Subcutaneous abdominal adipose tissue (tissue), 5 donors: ENCODE measurements around the gene C14orf132.

Experiments
- H3K27ac ChIP-seq: one replicate; pipeline ENCODE4 v1.7.0; 2013; ENCODE audit warnings: low read depth, mild to moderate bottlenecking, inconsistent platforms, low read length, moderate library complexity
- H3K27me3 ChIP-seq, 5 donors: one replicate each; pipeline ENCODE4 v1.7.0; 2013; ENCODE audit warnings: low read length in 5 of 5, inconsistent platforms in 1 of 5; ENCODE audit not compliant: control insufficient read depth in 5 of 5, insufficient read depth in 4 of 5
- H3K36me3 ChIP-seq, 5 donors: one replicate each; pipeline ENCODE4 v1.7.0; 2013; ENCODE audit warnings: low read length in 5 of 5; ENCODE audit not compliant: control insufficient read depth in 5 of 5, insufficient read depth in 5 of 5
- H3K4me1 ChIP-seq, 5 donors: one replicate each; pipeline ENCODE4 v1.7.0; 2013; ENCODE audit warnings: low read length in 5 of 5, mild to moderate bottlenecking in 3 of 5, moderate library complexity in 1 of 5; ENCODE audit not compliant: control insufficient read depth in 5 of 5, insufficient read depth in 5 of 5
- H3K4me3 ChIP-seq, 5 donors: one replicate each; pipeline ENCODE4 v1.7.0; 2013; ENCODE audit warnings: low read length in 5 of 5, low read depth in 1 of 5
- H3K9ac ChIP-seq, 5 donors: one replicate each; pipeline ENCODE4 v1.7.0; 2013; ENCODE audit warnings: low read length in 5 of 5, mild to moderate bottlenecking in 4 of 5, moderate library complexity in 3 of 5
- H3K9me3 ChIP-seq, 5 donors: one replicate each; pipeline ENCODE4 v1.7.0; 2013; ENCODE audit warnings: low read length in 5 of 5; ENCODE audit not compliant: control insufficient read depth in 5 of 5
- donor health status: healthy.
- donor health status: healthy.
- donor health status: healthy.
- donor health status: healthy.
- donor health status: healthy.

Gene C14orf132

DNA sequence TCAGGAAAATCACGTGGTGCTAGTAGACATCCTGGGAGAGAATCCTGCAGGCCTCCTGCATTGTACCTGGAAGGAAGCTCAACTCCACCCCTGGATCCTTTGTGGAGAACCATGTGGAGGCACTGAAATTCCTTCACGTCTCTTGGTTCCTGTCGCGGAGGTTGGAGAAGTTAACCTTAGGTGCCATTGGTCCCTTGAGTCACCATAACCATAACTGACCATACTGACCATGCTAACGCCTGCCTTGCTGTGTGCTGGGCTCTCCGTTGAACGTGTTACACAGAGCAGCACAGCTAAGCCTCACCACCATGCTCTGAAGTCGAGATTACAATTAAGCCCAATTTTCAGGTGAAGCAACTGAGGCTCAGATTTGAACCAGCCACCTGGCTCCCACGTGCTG lies 18.6 kb downstream of the C14orf132 start:
- Histone ChIP-seq H3K4me3 (no peak overlapping the region), H3K4me1 (peaks cover 0 to 13% (median 3%) of the 10 kb centered on the region in 5 donors), H3K27ac (no peak overlapping the region)

DNA sequence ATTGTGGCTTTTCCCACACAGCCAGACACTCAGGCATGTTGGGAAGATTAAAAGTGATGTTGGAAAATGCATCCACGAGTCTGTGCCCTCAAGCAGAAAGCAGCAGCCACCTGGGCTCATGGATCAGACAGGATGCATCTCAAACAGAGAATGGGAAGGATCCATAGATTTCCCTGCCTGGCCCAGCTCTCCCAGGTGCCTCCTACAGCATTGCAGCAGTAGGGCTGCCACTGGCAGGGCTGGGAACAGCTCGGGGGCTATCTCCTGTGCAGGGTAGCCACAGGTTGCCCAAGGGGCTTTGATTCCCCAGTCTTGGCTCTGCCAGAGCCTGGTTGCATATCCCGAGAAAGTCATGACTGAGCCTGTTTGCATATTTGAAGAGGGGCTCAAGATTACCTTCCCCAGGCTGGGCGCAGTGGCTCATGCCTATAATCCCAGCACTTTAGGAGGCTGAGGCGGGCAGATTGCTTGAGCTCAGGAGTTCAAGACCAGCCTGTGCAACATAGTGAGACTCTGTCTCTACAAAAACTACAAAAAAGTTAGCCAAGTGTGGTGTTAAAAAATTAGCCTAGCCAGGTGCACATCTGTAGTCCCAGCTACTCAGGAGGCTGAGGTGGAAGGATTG lies 19.5 kb downstream of the C14orf132 start:
- peaks cover 0 to 13% (median 3%) of the 10 kb centered on the region in 5 donors for H3K4me1 ChIP-seq
- H3K27ac ChIP-seq, result no peak overlapping the region
- no peak overlapping the region for H3K9ac ChIP-seq
- H3K36me3 ChIP-seq, result no peaks in the 10 kb centered on the region
- H3K27me3 ChIP-seq, result peaks cover 0 to 6% (median 0%) of the 10 kb centered on the region in 5 donors
- H3K9me3 ChIP-seq, result no peaks in the 10 kb centered on the region
- no peak overlapping the region for H3K4me3 ChIP-seq

More for the DNA sequence above, 18.6 kb downstream of the C14orf132 start:
- H3K36me3 ChIP-seq, result no peaks in the 10 kb centered on the region
- peaks cover 0 to 12% (median 3%) of the 10 kb centered on the region in 5 donors for H3K27me3 ChIP-seq
- H3K9ac ChIP-seq, result no peak overlapping the region
- H3K9me3 ChIP-seq, result no peaks in the 10 kb centered on the region

DNA sequence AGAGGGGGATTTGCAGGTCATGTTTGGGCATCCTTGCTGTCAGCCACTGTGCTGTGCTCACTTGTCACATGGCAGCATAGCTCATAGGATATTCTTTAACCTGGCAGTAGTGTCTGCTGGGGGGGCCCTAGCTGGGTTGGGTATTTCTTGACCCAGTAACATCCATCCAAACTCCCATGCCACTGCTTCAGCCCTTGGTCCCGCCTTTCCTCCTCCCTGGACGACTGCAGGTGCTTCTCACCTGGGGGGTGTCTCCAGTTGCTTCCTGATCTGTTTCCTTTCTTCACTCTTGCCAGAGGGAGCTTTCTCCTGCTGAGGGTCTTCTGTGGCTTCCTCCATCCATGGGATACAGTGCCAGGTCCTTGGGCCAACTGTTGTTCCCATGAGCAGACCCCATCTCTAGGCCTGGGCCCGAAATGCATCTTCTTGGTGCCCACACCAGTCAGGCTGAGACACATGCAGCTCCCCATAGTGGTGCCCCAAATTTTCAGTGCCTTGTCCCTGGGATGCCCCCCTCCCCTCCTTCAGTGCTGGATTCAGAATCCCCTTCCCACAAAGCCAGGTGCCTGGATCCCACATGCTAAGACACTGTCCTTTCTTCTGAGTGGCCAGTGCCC lies 20.5 kb downstream of the C14orf132 start:
- Histone ChIP-seq H3K27ac (no peak overlapping the region), H3K36me3 (no peaks in the 10 kb centered on the region), H3K9me3 (no peaks in the 10 kb centered on the region), H3K4me1 (peaks cover 0 to 13% (median 3%) of the 10 kb centered on the region in 5 donors), H3K27me3 (peaks cover 0 to 2% (median 0%) of the 10 kb centered on the region in 5 donors), H3K9ac (no peak overlapping the region), H3K4me3 (no peak overlapping the region)

DNA sequence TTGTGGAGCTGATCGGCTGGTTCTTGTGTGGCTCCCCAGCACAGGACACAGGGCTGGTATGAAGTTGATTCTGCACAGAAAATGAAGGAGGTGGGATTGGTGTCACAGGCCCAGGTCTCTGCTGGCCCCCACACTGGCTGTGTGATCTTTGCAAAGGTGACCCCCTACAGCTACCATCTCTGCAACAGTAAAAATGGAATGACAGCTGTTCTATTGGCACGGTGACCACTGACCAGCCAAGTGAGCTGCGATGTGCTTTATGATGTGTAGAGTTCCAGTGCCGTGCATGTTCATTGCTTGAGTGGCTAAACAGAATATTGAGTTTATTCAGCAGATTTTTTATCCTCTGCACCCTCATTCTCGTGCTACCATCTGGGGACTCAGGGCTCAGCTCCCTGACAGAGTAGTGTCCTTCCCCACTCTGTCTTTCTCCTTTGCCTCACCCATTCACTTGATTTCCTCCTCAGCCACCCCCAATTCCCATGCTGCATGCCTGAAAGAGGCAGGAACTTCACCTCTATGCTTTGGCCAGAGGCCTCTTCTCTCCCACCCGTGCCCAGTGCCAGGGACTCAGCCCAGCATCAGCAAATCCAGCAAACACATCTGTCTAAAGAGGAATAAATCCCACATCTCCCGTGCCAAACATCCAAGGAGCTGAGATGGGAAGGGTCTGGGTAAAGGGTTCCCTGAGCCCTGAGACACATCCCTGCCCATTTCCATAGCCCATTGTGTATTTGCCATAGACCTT lies 21.2 kb downstream of the C14orf132 start:
- Histone ChIP-seq H3K9ac (no peak overlapping the region), H3K27ac (no peak overlapping the region), H3K4me1 (peaks cover 0 to 9% (median 0%) of the 10 kb centered on the region in 5 donors)

DNA sequence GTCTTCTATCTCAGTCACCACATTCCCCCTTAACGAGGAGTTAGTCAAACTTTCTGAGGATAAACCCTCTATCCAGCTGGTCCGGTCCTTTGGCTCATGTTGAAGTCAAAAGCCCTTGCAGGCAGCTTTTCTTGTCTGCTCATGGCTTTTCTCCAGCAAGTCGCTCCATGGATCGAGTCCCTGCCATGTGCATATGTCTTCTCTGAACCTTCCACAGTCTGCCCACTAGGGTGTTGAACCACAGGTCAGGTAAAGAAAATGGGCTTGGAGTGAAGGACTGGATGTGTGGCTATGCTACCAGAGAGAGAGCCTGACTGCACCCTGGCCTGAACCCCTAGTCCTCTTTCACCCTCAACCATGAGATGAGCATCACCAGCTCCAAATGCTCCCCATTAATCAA lies 22.8 kb downstream of the C14orf132 start:
- Histone ChIP-seq H3K27me3 (peaks cover 0 to 3% (median 0%) of the 10 kb centered on the region in 5 donors), H3K9me3 (no peaks in the 10 kb centered on the region), H3K36me3 (no peaks in the 10 kb centered on the region), H3K27ac (no peak overlapping the region), H3K4me1 (peaks cover 0 to 3% (median 0%) of the 10 kb centered on the region in 5 donors), H3K4me3 (no peak overlapping the region), H3K9ac (no peak overlapping the region)

More for the DNA sequence above, 21.2 kb downstream of the C14orf132 start:
- Histone ChIP-seq H3K4me3 (no peak overlapping the region), H3K9me3 (no peaks in the 10 kb centered on the region), H3K36me3 (no peaks in the 10 kb centered on the region), H3K27me3 (peaks cover 0 to under 1% (median 0%) of the 10 kb centered on the region in 5 donors)

DNA sequence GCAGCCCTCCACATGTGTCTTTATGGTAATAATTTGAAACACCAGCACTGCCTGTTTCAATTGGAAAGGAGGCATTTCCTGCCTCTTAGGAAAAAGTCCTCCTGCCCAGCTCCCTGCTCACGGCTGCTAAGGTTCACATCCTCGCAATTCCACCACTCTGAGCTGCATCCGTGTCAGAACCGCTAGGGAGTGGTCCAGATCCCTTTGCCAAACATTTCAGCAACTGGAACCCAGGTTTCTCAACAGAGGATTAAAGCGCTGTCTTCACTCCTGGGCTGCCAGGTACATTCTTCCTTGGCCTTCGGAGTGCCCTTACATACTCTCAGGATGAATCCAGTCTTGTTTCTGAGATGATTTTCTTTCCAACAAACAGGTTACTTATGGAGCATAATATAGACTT lies 23.3 kb downstream of the C14orf132 start:
- Histone ChIP-seq H3K9me3 (no peaks in the 10 kb centered on the region), H3K4me1 (peaks cover 0 to 3% (median 0%) of the 10 kb centered on the region in 5 donors), H3K27me3 (peaks cover 0 to 3% (median 0%) of the 10 kb centered on the region in 5 donors), H3K4me3 (no peak overlapping the region), H3K27ac (no peak overlapping the region), H3K9ac (no peak overlapping the region), H3K36me3 (no peaks in the 10 kb centered on the region)

DNA sequence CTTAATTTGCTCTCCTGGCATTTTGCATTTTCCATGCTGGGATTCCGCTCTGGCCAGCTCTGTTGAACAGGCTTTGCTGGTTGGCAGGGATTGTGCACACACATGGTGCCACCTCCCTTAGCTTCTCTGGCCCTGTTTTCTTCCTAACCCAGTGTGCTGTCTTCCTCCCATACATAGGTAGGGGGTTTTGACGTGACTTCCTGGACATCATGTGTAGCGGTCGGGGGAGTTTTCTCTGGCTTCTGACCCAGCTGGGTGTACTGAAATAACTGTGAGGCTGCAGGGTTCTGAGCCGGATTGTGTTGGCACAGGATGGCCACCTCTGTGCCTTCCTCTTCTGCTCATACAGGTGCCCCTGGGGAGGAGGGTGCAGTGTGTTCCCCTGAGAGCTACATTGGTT lies 25.7 kb downstream of the C14orf132 start:
- Histone ChIP-seq H3K4me1 (no peaks in the 10 kb centered on the region), H3K36me3 (no peaks in the 10 kb centered on the region), H3K9me3 (no peaks in the 10 kb centered on the region), H3K27me3 (peaks cover 0 to 3% (median 0%) of the 10 kb centered on the region in 5 donors), H3K9ac (no peak overlapping the region), H3K27ac (no peak overlapping the region), H3K4me3 (no peak overlapping the region)

DNA sequence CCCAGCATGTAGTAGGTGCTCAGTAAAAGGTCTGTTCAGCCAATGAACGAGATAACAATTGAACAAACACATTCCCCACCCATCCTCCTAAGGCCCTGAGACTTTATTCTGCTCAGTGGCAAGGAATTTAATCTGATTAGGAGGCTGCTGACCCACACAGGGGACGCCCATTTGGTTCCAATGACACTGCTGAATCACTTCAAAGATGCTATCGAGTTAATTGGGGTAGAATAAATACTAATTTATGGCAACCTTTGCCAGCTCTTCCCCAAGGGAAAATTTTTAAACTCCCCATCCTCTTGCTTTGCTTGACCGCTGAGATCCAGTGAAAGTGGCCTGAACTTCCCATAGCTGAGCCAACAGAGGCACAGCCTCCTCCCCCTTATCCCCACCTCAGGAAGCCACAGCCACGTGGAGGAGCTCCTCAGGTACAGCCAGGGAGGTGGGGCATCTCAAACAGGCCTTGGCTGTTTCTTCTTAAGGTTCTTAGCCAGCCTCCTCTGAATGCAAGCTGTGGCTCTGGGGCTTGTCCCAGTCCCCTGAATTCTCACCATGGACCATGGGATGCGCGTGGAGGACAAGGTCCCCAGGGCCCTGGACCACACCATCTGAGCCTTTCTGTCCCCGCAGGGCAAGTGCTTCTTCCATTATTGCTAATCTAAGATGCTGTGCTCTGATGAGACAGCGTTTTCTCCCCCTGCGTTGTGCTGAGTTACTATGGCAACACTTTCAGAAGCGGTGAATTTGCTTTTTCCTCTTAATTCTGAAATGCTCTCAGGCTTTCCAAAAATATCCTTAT lies 26.7 kb downstream of the C14orf132 start:
- H3K9me3 ChIP-seq, result no peaks in the 10 kb centered on the region
- H3K27me3 ChIP-seq, result peaks cover 0 to 3% (median 0%) of the 10 kb centered on the region in 5 donors
- no peak overlapping the region for H3K4me3 ChIP-seq
- no peak overlapping the region for H3K27ac ChIP-seq
- no peak overlapping the region for H3K9ac ChIP-seq
- no peaks in the 10 kb centered on the region for H3K36me3 ChIP-seq
- H3K4me1 ChIP-seq, result no peaks in the 10 kb centered on the region

DNA sequence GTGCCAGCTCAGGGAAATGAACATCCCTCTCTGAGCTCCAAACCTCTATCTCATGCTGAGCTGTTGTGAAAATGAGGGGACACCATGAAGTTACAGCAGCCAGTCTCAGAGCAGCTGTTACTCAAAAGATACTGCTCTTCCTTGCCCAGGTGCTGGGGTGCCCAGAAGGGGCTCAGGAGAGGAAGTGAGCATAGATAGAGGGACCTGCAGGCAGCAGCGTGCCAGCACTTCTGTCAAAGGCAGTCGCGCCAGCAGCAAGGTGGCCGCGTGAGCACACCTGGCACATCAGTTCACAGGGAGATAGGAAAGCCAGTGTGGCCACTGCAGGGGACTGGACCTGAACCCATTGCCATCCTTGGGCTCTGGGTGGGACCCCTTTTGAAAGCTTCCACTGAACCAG lies 27.8 kb downstream of the C14orf132 start:
- Histone ChIP-seq H3K9ac (no peak overlapping the region), H3K27me3 (peaks cover 0 to 3% (median 3%) of the 10 kb centered on the region in 5 donors), H3K4me3 (no peak overlapping the region), H3K27ac (no peak overlapping the region), H3K9me3 (peaks cover 0 to 2% (median 0%) of the 10 kb centered on the region in 5 donors), H3K36me3 (no peaks in the 10 kb centered on the region), H3K4me1 (no peaks in the 10 kb centered on the region)
